Erythroblast (primary cell): ENCODE results near the gene PGM1.

ENCODE experiments used
- DNase-seq, 2 experiments: peaks; one replicate each; lab custom pipeline; 2025; lab: John Stamatoyannopoulos, UW
- GATA1 ChIP-seq: IDR thresholded peaks from 2 replicates; pipeline ENCODE4 v1.6.1; 2011; ENCODE audit warnings: low read depth, mild to moderate bottlenecking, control low read depth, low read length, moderate library complexity
- POLR2A ChIP-seq: IDR thresholded peaks from 2 replicates; pipeline ENCODE4 v1.6.1; 2011; ENCODE audit warnings: mild to moderate bottlenecking, low read length

Gene PGM1

DNA sequence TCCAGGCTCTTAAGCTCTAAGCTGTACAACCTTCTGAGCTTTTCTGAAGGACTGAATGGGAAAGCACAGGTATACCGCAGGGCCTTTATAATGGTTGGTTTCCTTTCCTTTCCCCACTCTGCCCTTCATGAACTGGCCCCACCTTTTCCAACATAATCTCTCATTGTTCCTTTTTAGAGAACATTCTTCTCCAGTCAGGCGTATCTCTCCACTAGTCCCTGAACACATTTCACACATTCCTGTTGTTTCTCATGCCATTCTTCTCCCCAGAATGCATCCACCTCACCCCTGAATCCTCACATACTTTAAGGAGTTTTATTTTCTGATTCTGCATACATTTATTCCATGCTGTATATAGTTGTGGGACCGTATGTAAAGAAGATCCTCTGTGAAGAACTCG lies 41.3 kb downstream of the PGM1 start:
- TF ChIP-seq POLR2A (no peak), GATA1 (no peak)
- DNase-seq = no peak

- no peak for DNase-seq
- TF ChIP-seq GATA1 (no peak), POLR2A (no peak)
These were observed 42.5 kb downstream of the PGM1 start for GRCh38 chr1:63635681-63636080.

DNA sequence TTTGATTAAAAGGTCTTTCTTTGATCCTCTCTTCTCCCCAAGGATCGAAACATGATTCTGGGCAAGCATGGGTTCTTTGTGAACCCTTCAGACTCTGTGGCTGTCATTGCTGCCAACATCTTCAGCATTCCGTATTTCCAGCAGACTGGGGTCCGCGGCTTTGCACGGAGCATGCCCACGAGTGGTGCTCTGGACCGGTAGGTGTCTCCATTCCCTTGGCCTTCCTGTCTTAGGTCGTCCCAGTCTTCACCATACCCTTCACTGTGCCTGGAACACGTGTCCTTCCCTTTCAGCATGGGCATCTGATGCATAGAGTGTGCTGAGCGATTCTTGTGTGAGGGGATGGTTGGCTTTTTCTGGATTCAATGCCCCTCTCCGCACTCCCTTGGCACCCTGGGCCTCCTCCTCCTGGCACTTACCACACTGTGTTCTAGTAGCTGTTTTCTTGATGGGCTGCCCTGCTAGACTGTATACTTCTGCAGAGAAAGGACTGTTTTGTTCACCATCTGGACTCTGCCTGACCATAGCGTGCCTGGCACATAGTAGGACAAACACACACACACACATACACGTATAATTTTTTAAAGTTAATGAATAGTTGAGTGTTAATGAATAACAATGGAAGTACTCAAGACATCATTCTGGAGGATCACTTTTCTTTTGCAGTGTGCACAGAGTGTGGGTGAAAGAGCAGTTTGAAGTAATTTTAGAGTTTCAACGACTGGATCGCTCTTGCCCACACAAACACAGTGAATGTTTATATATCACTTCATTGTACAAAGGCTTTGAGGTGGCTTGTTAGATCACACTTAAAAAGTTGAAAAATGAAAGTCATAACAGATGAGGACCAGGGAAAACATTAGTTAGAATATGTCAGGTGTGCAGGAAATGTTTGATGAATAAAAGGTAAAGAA lies 43.2 kb downstream of the PGM1 start:
- DNase-seq = no peak
- TF ChIP-seq GATA1 (no peak), POLR2A (no peak)

- DNase-seq = no peak
- TF ChIP-seq POLR2A (no peak), GATA1 (no peak)
These were observed 45.3 kb downstream of the PGM1 start for GRCh38 chr1:63638471-63638870.

GRCh38 chr1:63638875-63639274 lies 45.7 kb downstream of the PGM1 start:
- no peak for DNase-seq

GRCh38 chr1:63640633-63641567 lies 47.7 kb downstream of the PGM1 start:
- TF ChIP-seq POLR2A (no peak), GATA1 (no peak)
- no peak for DNase-seq

More at GRCh38 chr1:63638875-63639274, 45.7 kb downstream of the PGM1 start:
- TF ChIP-seq GATA1 (no peak), POLR2A (no peak)

DNA sequence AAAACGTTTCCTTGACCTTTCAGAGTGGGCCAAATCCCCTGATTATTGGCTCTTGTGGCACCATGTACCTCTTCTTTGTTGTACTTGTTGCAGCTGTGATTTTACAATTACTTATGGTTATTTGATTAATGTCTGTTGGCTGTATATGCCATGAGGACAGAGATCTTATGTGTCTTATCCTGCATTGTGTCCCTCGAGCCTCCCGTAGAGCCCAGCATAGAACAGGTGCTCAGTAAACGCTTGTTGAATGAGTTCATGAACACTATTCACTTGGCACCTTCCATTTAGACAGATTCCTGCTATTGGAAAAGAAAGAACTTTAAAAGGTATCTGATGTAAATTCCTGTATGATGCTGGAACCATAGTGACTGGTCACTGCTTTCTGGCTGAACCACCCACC lies 48.4 kb downstream of the PGM1 start:
- no peak for TF ChIP-seq POLR2A
- no peak for TF ChIP-seq GATA1
- no peak for DNase-seq

DNA sequence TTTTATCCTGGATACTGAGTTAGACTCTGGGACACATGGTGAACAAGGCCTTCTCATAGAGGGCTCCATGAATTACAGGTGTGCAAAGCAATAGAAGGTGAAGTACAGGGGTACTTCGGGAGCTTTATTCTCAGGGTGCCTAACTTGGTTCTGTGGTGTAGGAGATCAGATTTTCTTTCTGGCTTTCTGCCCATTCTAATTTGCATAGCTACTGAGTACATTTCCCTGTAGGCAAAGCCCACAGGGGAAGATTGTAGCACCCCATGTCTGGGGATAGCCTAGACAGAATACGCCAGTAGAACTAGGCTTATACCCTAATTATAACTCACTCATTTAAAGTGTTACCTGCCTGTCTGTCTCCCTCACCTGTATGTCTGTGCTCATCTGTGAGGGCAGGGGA lies 49.7 kb downstream of the PGM1 start:
- TF ChIP-seq POLR2A = no peak
- no peak for TF ChIP-seq GATA1
- no peak for DNase-seq

DNA sequence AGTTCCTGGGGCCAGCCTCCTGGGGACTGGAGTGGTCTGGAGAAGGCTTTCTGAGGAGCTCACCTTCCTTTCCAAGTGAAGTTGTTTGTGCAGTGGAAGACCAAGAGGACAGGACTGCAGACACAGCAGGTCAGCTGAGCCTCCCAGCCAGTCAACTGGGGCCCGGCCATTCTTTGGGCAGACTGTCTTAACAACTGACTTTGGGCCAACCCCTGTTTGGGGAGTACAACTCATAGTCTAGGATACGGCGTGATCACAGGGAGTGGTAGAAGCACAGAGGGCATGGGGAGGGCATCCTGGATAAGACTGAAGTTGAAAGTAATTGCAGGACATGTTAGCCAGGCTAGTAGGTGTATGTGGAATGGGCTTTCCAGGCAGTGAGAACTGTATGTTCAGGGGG lies 50.3 kb downstream of the PGM1 start:
- no peak for DNase-seq
- TF ChIP-seq POLR2A (no peak), GATA1 (no peak)

DNA sequence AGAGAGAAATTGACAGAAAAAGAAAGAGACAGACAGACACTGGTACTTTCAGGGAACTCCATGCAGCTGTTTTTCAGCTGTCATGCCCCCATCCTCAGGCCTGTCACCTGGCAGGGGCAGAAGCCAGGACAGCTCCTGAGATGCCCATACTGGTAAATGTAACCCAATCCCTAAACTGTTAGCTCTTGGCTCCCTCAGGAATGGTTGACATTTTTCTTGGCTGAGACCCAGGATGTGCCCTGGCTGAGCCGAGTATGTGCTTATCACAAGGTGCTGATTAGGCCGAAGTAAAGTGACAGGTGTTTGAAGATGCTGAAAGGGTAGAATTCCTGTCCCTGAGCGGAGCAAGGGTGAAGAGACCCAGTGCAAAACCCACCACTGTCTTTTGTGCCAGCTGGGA lies 50.7 kb downstream of the PGM1 start:
- no peak for TF ChIP-seq GATA1
- TF ChIP-seq POLR2A = no peak
- no peak for DNase-seq

GRCh38 chr1:63645317-63645716 lies 52.1 kb downstream of the PGM1 start:
- DNase-seq = no peak
- no peak for TF ChIP-seq GATA1
- no peak for TF ChIP-seq POLR2A

DNA sequence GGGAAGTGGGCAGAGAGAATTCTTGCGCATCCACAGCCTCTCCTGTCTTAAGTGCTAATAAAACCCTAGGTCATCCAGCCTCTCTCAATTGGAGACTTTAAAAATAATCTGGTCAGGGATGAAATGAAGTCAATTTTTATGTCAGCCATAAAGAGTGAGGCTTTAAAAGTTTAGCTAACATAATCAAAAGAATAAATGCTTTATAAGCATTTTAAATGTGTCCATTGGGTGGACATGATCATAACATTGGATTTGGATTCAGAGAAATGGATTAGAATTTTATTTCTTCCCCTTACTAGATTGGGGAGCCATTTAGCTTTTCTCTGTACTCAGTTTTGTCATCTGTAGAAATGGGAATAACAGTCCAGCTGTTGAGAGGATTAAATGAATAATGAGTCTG lies 55.5 kb downstream of the PGM1 start:
- no peak for DNase-seq
- TF ChIP-seq POLR2A (no peak), GATA1 (no peak)

GRCh38 chr1:63651161-63651701 lies 58.0 kb downstream of the PGM1 start:
- TF ChIP-seq POLR2A = no peak
- no peak for TF ChIP-seq GATA1
- DNase-seq = no peak

DNA sequence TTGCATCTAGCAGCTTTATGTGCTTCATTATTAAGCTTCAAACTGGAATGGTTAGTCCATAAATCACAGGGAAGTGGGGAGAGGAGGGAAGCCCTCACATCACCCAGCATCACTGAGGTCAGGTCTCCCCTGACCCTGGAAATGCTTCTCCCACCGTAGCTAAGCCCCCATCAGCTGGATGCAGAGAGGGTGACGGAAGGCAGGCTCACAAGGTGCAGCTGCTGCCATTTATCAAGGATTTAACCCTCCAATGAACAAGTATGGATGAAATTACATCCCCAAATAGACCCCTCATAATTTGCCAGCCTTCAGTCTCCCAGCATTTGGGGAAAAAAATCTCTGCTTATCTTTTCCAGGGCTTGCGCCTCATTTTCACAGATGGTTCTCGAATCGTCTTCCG lies 60.8 kb downstream of the PGM1 start:
- TF ChIP-seq POLR2A = no peak
- TF ChIP-seq GATA1 = no peak
- no peak for DNase-seq
